Gastroesophageal sphincter (tissue), 3 donors: Measurements from ENCODE around the gene BANP.

Experiments
- POLR2A ChIP-seq, 2 donors: fragments of 450-650 bp; IDR thresholded peaks; one replicate each; pipeline ENCODE4 v1.6.1; 2017; ENCODE audit warnings: antibody characterized with exemption in 2 of 2, mild to moderate bottlenecking in 2 of 2, moderate library complexity in 1 of 2
- POLR2AphosphoS5 ChIP-seq: sonication (generic); formaldehyde crosslinking; IDR thresholded peaks from one replicate; pipeline ENCODE4 v1.6.1; 2017; ENCODE audit warnings: antibody characterized with exemption
- TF ChIP-seq, protein P1 (sequence below), 4 experiments: fragments of 200-600 bp in 2 of 4; fragments of 450-650 bp in 2 of 4; sonication (generic) in 1 of 4; IDR thresholded peaks; one replicate each; pipeline ENCODE4 v1.5.1; 2017 to 2019; ENCODE audit warnings: antibody characterized with exemption in 4 of 4, mild to moderate bottlenecking in 2 of 4, moderate library complexity in 2 of 4

DNA sequence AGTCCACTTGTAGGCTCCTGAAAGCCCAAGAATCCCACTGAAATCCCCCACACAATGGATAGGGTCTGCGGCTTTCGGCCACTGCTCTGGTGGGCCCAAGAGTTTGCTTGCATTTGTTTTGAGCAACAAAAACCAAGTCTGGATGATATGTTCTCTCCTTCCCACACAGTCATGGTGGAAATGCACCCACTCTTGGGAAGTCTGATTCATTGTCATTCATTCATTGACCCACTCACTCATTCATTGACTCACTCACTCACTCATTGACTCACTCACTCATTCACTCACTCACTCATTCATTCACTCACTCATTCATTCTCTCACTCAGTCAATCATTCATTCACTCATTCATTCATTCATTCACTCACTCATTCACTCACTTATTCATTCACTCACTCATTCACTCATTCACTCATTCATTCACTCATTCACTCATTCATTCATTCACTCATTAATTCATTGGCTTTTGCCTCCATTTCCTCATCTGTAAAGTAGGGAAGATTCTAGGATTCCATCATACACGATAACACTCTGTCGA lies 12.8 kb upstream of the BANP start:
- no peak for TF ChIP-seq POLR2AphosphoS5
- TF ChIP-seq, protein P1, sequence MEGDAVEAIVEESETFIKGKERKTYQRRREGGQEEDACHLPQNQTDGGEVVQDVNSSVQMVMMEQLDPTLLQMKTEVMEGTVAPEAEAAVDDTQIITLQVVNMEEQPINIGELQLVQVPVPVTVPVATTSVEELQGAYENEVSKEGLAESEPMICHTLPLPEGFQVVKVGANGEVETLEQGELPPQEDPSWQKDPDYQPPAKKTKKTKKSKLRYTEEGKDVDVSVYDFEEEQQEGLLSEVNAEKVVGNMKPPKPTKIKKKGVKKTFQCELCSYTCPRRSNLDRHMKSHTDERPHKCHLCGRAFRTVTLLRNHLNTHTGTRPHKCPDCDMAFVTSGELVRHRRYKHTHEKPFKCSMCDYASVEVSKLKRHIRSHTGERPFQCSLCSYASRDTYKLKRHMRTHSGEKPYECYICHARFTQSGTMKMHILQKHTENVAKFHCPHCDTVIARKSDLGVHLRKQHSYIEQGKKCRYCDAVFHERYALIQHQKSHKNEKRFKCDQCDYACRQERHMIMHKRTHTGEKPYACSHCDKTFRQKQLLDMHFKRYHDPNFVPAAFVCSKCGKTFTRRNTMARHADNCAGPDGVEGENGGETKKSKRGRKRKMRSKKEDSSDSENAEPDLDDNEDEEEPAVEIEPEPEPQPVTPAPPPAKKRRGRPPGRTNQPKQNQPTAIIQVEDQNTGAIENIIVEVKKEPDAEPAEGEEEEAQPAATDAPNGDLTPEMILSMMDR (IDR thresholded peaks at IDR 0.05), result no peak
- no peak for TF ChIP-seq POLR2A (IDR thresholded peaks at IDR 0.05)
